GM18861 (cell line): ENCODE measurements around the gene VPS33A.
"Not testable (repeated sequence)": the region's sequence is repeated elsewhere in the genome, so short reads cannot be mapped to it uniquely, and the experiment has no call there.

ENCODE experiments used
- ATAC-seq: cut with Tn5 transposase; IDR thresholded peaks from one replicate; pipeline ENCODE4 v1.9.1; 2021; ENCODE audit not compliant: unreplicated experiment

The VPS33A gene

GRCh38 chr12:122266230-122266901 lies at the start of gene VPS33A:
Gene VPS33A (minus strand): TSS chr12:122266494. CDS start chr12:122266408, 86 bp downstream.
- peak; percentile 76 for ATAC-seq

DNA sequence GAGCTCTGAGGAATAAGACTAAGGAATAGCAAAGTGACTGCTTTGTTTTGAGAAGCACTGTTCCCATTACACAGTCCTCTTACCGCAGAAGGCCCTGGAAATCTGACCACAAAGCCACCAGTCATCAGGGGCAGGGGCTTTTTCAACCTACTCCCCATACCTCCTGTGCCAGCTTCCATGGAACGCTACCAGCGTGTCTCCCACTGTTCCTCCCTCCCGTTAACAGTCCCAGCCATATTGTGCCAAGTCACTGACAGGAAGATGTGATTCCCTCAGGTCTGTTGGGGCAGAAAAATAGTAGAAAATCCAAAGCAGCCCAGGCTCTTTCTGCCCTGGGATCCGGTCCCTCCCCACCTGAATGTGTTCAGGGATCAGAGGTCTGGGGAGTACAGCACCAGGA lies 46.6 kb upstream of the VPS33A start:
- ATAC-seq = no peak

- no peak for ATAC-seq
Observed at GRCh38 chr12:122311696-122312095, 45.4 kb upstream of the VPS33A start.

GRCh38 chr12:122310626-122311333 lies 44.5 kb upstream of the VPS33A start:
- ATAC-seq = no peak

DNA sequence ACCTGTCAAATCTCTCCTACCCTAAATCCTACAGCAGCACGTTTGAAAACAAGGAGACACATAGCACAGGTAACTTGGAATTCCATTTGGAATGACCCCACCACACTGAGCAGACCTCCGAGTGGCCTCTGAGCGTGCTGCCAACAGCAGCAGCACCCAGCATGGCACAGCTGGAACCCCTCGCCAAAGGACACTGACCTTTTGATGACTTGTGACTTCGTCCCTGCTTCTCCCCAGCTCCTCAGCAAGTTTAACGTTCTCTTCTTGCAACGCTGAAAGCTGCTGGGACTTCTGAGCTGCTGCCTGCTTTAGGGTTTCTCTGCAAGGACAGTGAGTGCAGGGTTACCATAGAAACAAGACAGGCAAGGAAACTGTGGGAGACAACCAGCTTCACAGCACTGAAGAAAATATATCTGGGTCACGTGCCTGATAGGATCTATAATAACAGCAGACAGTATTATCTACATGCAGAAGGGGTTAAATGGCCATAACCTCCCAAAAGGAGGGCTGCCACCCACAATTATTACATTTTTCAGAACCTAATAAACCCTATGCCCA lies 43.3 kb upstream of the VPS33A start:
- ATAC-seq = no peak

GRCh38 chr12:122308811-122309210 lies 42.5 kb upstream of the VPS33A start:
- no peak for ATAC-seq

GRCh38 chr12:122306407-122306806 lies 40.1 kb upstream of the VPS33A start:
- ATAC-seq = no peak

GRCh38 chr12:122304924-122305323 lies 38.6 kb upstream of the VPS33A start:
- no peak for ATAC-seq

DNA sequence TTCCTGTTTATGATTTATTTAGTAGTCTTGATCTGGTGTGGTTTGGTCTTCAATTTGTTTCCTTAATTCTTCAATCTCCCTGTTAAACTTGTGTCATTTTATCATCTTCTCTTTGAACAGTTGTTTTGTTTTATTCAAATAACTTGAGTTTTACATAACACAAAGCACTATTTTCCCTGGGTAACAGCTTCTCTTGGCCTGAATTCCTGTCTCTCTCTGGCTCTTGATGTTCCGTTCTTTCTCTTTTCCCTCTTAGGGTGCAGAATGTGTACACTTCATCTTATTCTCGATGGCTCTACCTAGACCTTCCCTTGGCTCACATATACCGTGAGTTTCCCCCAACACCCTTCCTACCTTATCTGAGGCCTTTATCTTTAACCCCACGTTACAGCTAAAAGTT lies 36.8 kb upstream of the VPS33A start:
- ATAC-seq = no peak

- ATAC-seq = no peak
Observed at GRCh38 chr12:122298071-122298748, 31.9 kb upstream of the VPS33A start.

- ATAC-seq = no peak
Observed at GRCh38 chr12:122297494-122297893, 31.2 kb upstream of the VPS33A start.

DNA sequence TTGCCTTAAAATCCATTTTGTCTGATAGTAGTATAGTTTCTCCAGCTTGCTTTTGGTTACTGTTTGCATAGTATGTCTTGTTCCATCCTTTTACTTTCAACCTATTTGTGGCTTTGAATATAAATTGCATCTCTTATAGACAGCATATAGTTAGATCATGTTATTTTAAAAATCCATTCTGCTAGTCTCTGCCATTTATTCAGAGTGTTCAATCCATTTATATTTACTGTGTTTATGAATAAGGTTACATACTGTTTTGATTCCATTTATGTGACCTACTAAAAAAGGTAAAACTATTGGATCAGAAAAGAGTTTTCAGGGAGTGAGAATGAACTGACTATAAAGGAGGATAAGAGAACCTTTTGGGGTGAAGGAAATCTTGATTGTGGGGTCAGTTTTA lies 29.6 kb upstream of the VPS33A start:
- no peak for ATAC-seq

DNA sequence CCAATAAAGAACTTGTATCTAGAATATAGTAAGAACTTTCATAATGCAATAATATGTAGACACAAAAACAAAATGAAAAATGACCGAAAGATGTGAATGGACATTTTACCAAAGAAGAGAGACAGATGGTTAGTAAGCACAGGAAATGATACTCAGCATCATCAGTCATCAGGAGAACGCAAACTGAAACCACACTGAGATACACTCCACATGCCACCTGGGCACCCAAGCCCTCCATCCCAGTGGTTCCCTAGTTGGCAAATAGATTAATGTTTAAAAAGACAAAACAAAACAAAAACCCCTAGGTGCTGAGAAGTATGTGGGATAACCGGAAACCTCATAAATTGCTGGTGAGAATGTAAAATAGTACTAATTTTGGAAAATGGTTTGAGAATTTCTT lies 26.8 kb upstream of the VPS33A start:
- peak; percentile 56 for ATAC-seq

DNA sequence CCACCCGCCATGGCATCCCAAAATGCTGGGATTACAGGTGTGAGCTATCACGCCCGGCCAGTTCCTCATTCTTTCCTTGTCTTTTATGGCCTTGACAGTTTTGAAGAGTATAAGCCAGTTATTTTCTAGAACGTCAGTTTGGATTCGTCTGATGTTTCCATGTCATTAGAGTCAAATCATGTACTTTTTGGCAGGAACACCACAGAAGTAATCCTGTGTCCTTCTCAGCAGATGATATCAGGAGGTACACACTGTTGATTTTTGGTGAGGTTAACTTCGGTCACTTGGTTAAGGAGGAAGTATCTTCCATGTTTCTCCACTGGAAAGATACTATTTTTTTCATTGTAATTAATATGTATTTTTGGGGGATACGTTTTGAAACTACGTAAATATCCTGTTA lies 25.1 kb upstream of the VPS33A start:
- no peak for ATAC-seq

DNA sequence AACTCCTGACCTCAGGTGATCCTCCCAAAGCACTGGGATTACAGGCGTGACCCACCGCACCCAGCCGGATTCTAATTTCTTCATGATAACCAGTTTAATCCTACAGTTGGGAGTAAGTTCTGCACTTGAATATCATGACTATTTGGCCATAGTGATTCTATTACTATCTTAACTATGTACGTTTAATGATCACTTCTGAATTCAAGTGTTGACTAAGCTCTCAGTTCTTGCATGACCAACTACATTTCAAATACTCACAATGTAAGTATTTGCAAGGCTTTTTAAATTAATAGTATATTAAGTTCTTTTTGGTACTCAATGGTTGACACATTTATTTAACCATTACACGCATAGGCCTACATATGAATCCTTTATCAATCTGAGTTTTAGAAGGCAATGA lies 17.4 kb upstream of the VPS33A start:
- no peak for ATAC-seq

GRCh38 chr12:122282061-122282460 lies 15.8 kb upstream of the VPS33A start:
- no peak for ATAC-seq

- no peak for ATAC-seq
Observed at GRCh38 chr12:122276242-122276641, 9.9 kb upstream of the VPS33A start.

GRCh38 chr12:122275459-122275858 lies 9.2 kb upstream of the VPS33A start:
- no peak for ATAC-seq

- peak; percentile 29 for ATAC-seq
Observed at GRCh38 chr12:122265886-122266229, 436 bp downstream of the VPS33A start.

- ATAC-seq = peak; percentile 7
Observed at GRCh38 chr12:122265476-122265875, 818 bp downstream of the VPS33A start.

DNA sequence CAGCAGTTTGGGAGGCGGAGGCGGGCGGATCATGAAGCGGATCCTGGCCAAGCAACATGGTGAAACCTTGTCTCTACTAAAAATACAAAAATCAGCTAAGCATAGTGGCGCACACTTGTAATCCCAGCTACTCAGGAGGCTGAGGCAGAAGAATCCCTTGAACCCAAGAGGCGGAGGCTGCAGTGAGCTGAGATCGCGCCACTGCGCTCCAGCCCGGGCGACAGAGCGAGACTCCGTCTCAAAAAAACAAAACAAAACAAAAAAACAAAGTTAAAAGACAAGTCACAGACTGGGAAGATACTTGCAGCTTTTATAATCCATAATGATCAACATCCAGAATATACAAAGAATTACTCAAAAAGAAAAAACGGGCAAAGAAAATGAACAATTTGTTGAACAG lies 5.6 kb downstream of the VPS33A start:
- ATAC-seq = not testable (repeated sequence)

DNA sequence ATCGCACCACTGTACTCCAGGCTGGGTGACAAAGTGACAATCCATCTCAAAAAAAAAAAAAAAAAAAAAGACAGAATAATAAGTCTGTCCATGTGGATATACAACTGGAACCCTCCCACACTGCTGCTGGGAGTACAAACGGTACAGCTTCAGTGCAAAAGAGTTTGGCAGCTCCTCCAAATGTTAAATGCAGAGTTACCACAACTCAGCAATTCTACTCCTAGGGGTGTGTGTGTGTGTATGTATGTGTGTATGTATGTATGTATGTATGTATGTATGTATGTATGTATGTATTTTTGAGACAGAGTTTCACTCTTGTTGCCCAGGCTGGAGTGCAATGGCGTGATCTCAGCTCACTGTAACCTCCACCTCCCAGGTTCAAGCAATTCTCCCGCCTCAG lies 7.4 kb downstream of the VPS33A start:
- not testable (repeated sequence) for ATAC-seq
